HCT116 (cell line): ENCODE data around the gene SCP2. TPM values are rescaled to one million over a fixed set of nuclear protein-coding genes. Genes with fewer than 3 reads are reported as not detected.

Experiments used
- ATAC-seq: fragments of 200-7000 bp; cut with Tn5 transposase; 2 replicates; pipeline ENCODE4 v1.9.1; 2020; ENCODE audit warnings: mild to moderate bottlenecking, moderate library complexity
- BruUV-seq: library from RNA; stranded (reverse); fragments of 400-500 nt; replicated peaks from 2 replicates; lab custom pipeline; 2021; lab: Mats Ljungman, UMichigan
- CTCF ChIA-PET: fragments of 300-600 bp; sonication (Branson Sonifier 250); formaldehyde crosslinking; loops from one replicate; lab custom pipeline; 2021; ENCODE audit warnings: antibody characterized with exemption; lab: Charles Lee
- POLR2A ChIA-PET: fragments of 300-600, 350-600 bp; sonication (Branson Sonifier 250); formaldehyde crosslinking; loops from one replicate; lab custom pipeline; 2021; ENCODE audit warnings: antibody characterized with exemption; lab: Charles Lee
- RAD21 ChIA-PET, 2 experiments: fragments of 300-600 bp; sonication (Branson Sonifier 250); formaldehyde crosslinking; loops; one replicate each; lab custom pipeline; 2023; ENCODE audit warnings: low total read pairs in 2 of 2; ENCODE audit not compliant: uncharacterized antibody in 2 of 2, unreplicated experiment in 2 of 2, low non-redundant PET in 1 of 2; lab: Charles Lee
- DNase-seq: peaks from one replicate; pipeline ENCODE4 v3.0.0-alpha.2; 2010; ENCODE audit warnings: low read depth, low spot score
- H2AFZ ChIP-seq: fragments of 200-600 bp; shearing (Covaris generic), sonication (generic); 2 replicates; pipeline ENCODE4 v1.6.1; 2017; ENCODE audit warnings: low read depth, mixed run types, mixed read lengths, antibody characterized with exemption, low read length; ENCODE audit not compliant: poor library complexity, severe bottlenecking
- H3K27ac ChIP-seq: 2 replicates; pipeline ENCODE4 v1.5.1; 2012; ENCODE audit warnings: low read depth, low read length
- H3K27me3 ChIP-seq: fragments of 200-600 bp; sonication (generic); 2 replicates; pipeline ENCODE4 v1.6.1; 2016; ENCODE audit warnings: mixed run types, low read length, mixed read lengths; ENCODE audit not compliant: insufficient read depth
- H3K36me3 ChIP-seq, 2 experiments: fragments of 200-500 bp in 1 of 2; fragments of 200-600 bp in 1 of 2; sonication (Bioruptor generic) in 1 of 2; sonication (generic) in 1 of 2; 2 replicates each; pipeline versions ENCODE4 v1.5.1 to v1.6.1; 2014 to 2016; ENCODE audit warnings: low read length in 2 of 2, inconsistent platforms in 1 of 2, mixed read lengths in 1 of 2, mixed run types in 1 of 2; ENCODE audit not compliant: insufficient read depth in 2 of 2, control insufficient read depth in 1 of 2
- H3K4me1 ChIP-seq, 2 experiments: fragments of 200-600 bp in 1 of 2; sonication (generic) in 1 of 2; 2 replicates each; pipeline versions ENCODE4 v1.5.1 to v1.6.1; 2012 to 2017; ENCODE audit warnings: low read length in 2 of 2, inconsistent platforms in 1 of 2, mild to moderate bottlenecking in 1 of 2, mixed read lengths in 1 of 2, mixed run types in 1 of 2, moderate library complexity in 1 of 2; ENCODE audit not compliant: insufficient read depth in 2 of 2, control insufficient read depth in 1 of 2
- H3K4me2 ChIP-seq: fragments of 200-600 bp; sonication (generic); 2 replicates; pipeline ENCODE4 v1.6.1; 2017; ENCODE audit warnings: mixed run types, low read length, mixed read lengths
- H3K4me3 ChIP-seq, 2 experiments: fragments of 200-600 bp in 1 of 2; sonication (generic) in 1 of 2; replicated peaks in 1 of 2; 2 replicates each; pipeline ENCODE4 v1.5.1; 2011 to 2016; ENCODE audit warnings: low read length in 2 of 2, control low read depth in 1 of 2, low read depth in 1 of 2, mild to moderate bottlenecking in 1 of 2, mixed read lengths in 1 of 2, mixed run types in 1 of 2
- H3K79me2 ChIP-seq: fragments of 200-600 bp; sonication (generic); 2 replicates; pipeline ENCODE4 v1.6.1; 2017; ENCODE audit warnings: mild to moderate bottlenecking, mixed run types, low read length, moderate library complexity, mixed read lengths; ENCODE audit not compliant: insufficient read depth
- H3K9ac ChIP-seq: fragments of 200-600 bp; sonication (generic); 2 replicates; pipeline ENCODE4 v1.6.1; 2016; ENCODE audit warnings: low read length, mixed read lengths
- H3K9me2 ChIP-seq: fragments of 200-600 bp; sonication (generic), shearing (Covaris generic); 2 replicates; pipeline ENCODE4 v1.6.1; 2017; ENCODE audit warnings: mixed run types, mild to moderate bottlenecking, moderate library complexity; ENCODE audit not compliant: insufficient read depth
- H3K9me3 ChIP-seq, 2 experiments: fragments of 200-500 bp in 1 of 2; fragments of 200-600 bp in 1 of 2; sonication (Bioruptor generic) in 1 of 2; sonication (generic) in 1 of 2; 2 replicates each; pipeline ENCODE4 v1.6.1; 2014 to 2017; ENCODE audit warnings: low read length in 2 of 2, mixed read lengths in 2 of 2, inconsistent platforms in 1 of 2, low read depth in 1 of 2, mild to moderate bottlenecking in 1 of 2, mixed run types in 1 of 2, moderate library complexity in 1 of 2; ENCODE audit not compliant: control insufficient read depth in 1 of 2, insufficient read depth in 1 of 2
- H4K20me1 ChIP-seq: fragments of 200-600 bp; sonication (generic), shearing (Covaris generic); 2 replicates; pipeline ENCODE4 v1.6.1; 2017; ENCODE audit warnings: mixed run types, mild to moderate bottlenecking, moderate library complexity; ENCODE audit not compliant: insufficient read depth
- CBX3 ChIP-seq: IDR thresholded peaks from 2 replicates; pipeline ENCODE4 v1.6.1; 2012; ENCODE audit warnings: low read depth
- CEBPB ChIP-seq: IDR thresholded peaks from 2 replicates; pipeline ENCODE4 v1.6.1; 2012; ENCODE audit warnings: low read depth
- EGR1 ChIP-seq: IDR thresholded peaks from 2 replicates; pipeline ENCODE4 v1.6.1; 2012; ENCODE audit warnings: low read depth
- ELF1 ChIP-seq: IDR thresholded peaks from 2 replicates; pipeline ENCODE4 v1.6.1; 2012; ENCODE audit warnings: low read depth, borderline replicate concordance
- EZH2phosphoT487 ChIP-seq: fragments of 200-600 bp; IDR thresholded peaks from 2 replicates; pipeline ENCODE4 v1.6.1; 2018; ENCODE audit warnings: antibody characterized with exemption, borderline replicate concordance
- FOSL1 ChIP-seq: IDR thresholded peaks from 2 replicates; pipeline ENCODE4 v1.6.1; 2012; ENCODE audit warnings: low read depth
- JUND ChIP-seq: IDR thresholded peaks from 2 replicates; pipeline ENCODE4 v1.6.1; 2012
- RAD21 ChIP-seq: IDR thresholded peaks from 2 replicates; pipeline ENCODE4 v1.6.1; 2012; ENCODE audit warnings: low read depth, mild to moderate bottlenecking
- SIN3A ChIP-seq: IDR thresholded peaks from 2 replicates; pipeline ENCODE4 v1.6.1; 2012; ENCODE audit warnings: low read depth
- YY1 ChIP-seq: IDR thresholded peaks from 2 replicates; pipeline ENCODE4 v1.6.1; 2011; ENCODE audit warnings: low read length, low read depth, moderate library complexity, mild to moderate bottlenecking; ENCODE audit not compliant: insufficient replicate concordance; ENCODE audit errors: extremely low read depth
- ZNF274 ChIP-seq: fragments of 200-500 bp; sonication (Bioruptor generic); IDR thresholded peaks from 2 replicates; pipeline ENCODE4 v1.6.1; 2014; ENCODE audit warnings: mild to moderate bottlenecking, low read depth, low read length, inconsistent platforms
- intact Hi-C: fragments of 100-400 bp; cut with micrococcal nuclease; formaldehyde crosslinking; loops from 2 replicates; pipeline ENCODE4 v1.10.0; 2022
- total RNA-seq: library from RNA; stranded (reverse); gene quantifications from one replicate; pipeline ENCODE4 v1.2.1, GENCODE V29; 2021; ENCODE audit not compliant: unreplicated experiment
- TF ChIP-seq, protein P1 (sequence below): IDR thresholded peaks from 2 replicates; pipeline ENCODE4 v1.6.1; 2012; ENCODE audit warnings: low read depth
- TF ChIP-seq, protein P2 (sequence below): IDR thresholded peaks from 2 replicates; pipeline ENCODE4 v1.6.1; 2012

Gene SCP2
- total RNA-seq, 1 experiment from 2014 or later, result 62.0 TPM

- no peak for TF ChIP-seq YY1
- TF ChIP-seq, protein P1, sequence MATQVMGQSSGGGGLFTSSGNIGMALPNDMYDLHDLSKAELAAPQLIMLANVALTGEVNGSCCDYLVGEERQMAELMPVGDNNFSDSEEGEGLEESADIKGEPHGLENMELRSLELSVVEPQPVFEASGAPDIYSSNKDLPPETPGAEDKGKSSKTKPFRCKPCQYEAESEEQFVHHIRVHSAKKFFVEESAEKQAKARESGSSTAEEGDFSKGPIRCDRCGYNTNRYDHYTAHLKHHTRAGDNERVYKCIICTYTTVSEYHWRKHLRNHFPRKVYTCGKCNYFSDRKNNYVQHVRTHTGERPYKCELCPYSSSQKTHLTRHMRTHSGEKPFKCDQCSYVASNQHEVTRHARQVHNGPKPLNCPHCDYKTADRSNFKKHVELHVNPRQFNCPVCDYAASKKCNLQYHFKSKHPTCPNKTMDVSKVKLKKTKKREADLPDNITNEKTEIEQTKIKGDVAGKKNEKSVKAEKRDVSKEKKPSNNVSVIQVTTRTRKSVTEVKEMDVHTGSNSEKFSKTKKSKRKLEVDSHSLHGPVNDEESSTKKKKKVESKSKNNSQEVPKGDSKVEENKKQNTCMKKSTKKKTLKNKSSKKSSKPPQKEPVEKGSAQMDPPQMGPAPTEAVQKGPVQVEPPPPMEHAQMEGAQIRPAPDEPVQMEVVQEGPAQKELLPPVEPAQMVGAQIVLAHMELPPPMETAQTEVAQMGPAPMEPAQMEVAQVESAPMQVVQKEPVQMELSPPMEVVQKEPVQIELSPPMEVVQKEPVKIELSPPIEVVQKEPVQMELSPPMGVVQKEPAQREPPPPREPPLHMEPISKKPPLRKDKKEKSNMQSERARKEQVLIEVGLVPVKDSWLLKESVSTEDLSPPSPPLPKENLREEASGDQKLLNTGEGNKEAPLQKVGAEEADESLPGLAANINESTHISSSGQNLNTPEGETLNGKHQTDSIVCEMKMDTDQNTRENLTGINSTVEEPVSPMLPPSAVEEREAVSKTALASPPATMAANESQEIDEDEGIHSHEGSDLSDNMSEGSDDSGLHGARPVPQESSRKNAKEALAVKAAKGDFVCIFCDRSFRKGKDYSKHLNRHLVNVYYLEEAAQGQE, result no peak
These were observed 123.2 kb downstream of the SCP2 start (continued) for GRCh38 chr1:53050310-53050709.

- Histone ChIP-seq H3K9me3 (no peaks in the 10 kb centered on the region), H3K9me2 (no peaks in the 10 kb centered on the region), H3K27ac (no peak overlapping the region), H3K27me3 (no peaks in the 10 kb centered on the region), H3K4me1 (peaks cover 3 to 12% of the 10 kb centered on the region in 2 experiments; a peak in 1 of 4 replicates), H2AFZ (no peak overlapping the region), H3K36me3 (no peaks in the 10 kb centered on the region), H3K9ac (no peak overlapping the region)
- CTCF ChIA-PET, result no interaction called here
- no TSS peak for BruUV-seq
- ATAC-seq (no peak), DNase-seq (no peak)
- POLR2A ChIA-PET, result no interaction called here
- intact Hi-C loops, result no loop called here
- RAD21 ChIA-PET, result no interaction called here
- TF ChIP-seq CBX3 (no peak), RAD21 (no peak), ELF1 (no peak), JUND (no peak), CEBPB (no peak), EZH2phosphoT487 (no peak), FOSL1 (no peak), ZNF274 (no peak), SIN3A (no peak), YY1 (no peak), EGR1 (no peak)
- TF ChIP-seq, protein P2, sequence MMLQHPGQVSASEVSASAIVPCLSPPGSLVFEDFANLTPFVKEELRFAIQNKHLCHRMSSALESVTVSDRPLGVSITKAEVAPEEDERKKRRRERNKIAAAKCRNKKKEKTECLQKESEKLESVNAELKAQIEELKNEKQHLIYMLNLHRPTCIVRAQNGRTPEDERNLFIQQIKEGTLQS, result no peak
- TF ChIP-seq, all 23 proteins: peak for 0
- no peak overlapping the region for H3K4me3 ChIP-seq
- H3K79me2 ChIP-seq, result no peaks in the 10 kb centered on the region
- no peak overlapping the region for H3K4me2 ChIP-seq
- no peaks in the 10 kb centered on the region for H4K20me1 ChIP-seq
These were observed 124.6 kb downstream of the SCP2 start for GRCh38 chr1:53051676-53052075.
